Measurements from ENCODE around the gene TSPAN4.

GRCh38 chr11:901452-902061 is 58.9 kb downstream of the TSPAN4 start:
- TF ChIP-seq CTCF (IDR thresholded peaks at IDR 0.05 in 2 of 3, conservative IDR thresholded peaks at IDR 0.05 in 1 of 3; ENCODE audit: borderline replicate concordance in 1 of 3, insufficient read depth in 1 of 3, low read depth in 2 of 3, low read length in 2 of 3) (no peak), POLR2AphosphoS5 (IDR thresholded peaks at IDR 0.05; ENCODE audit: low read depth, low read length) (no peak), EGR1 (IDR thresholded peaks at IDR 0.05; ENCODE audit: low read depth) (no peak)

All from HCT116 (cell line).